Mucosa of stomach (tissue), 1 donor: ENCODE data around the gene ANO10.

ENCODE experiments used
- H3K27me3 ChIP-seq: one replicate; pipeline ENCODE4 v1.7.0; 2013; ENCODE audit warnings: mild to moderate bottlenecking, low read length; ENCODE audit not compliant: control insufficient read depth, insufficient read depth
- H3K36me3 ChIP-seq: one replicate; pipeline ENCODE4 v1.7.0; 2013; ENCODE audit warnings: low read length; ENCODE audit not compliant: control insufficient read depth, insufficient read depth
- H3K4me1 ChIP-seq: one replicate; pipeline ENCODE4 v1.7.0; 2013; ENCODE audit warnings: mild to moderate bottlenecking, low read length; ENCODE audit not compliant: control insufficient read depth, insufficient read depth
- H3K4me3 ChIP-seq: one replicate; pipeline ENCODE4 v1.7.0; 2013; ENCODE audit warnings: low read length
- H3K9ac ChIP-seq: one replicate; pipeline ENCODE4 v1.7.0; 2013; ENCODE audit warnings: mild to moderate bottlenecking, low read length, moderate library complexity
- H3K9me3 ChIP-seq: one replicate; pipeline ENCODE4 v1.7.0; 2013; ENCODE audit warnings: mild to moderate bottlenecking, low read length, moderate library complexity; ENCODE audit not compliant: control insufficient read depth
- donor health status: Pancreatic carcinoma.

ANO10 gene

GRCh38 chr3:43370293-43370980 lies 251.4 kb downstream of the ANO10 start:
- Histone ChIP-seq H3K4me1 (peaks cover 14% of the 10 kb centered on the region), H3K27me3 (no peaks in the 10 kb centered on the region), H3K36me3 (no peaks in the 10 kb centered on the region), H3K9ac (no peak overlapping the region), H3K4me3 (no peak overlapping the region), H3K9me3 (no peaks in the 10 kb centered on the region)

- Histone ChIP-seq H3K27me3 (no peaks in the 10 kb centered on the region), H3K36me3 (no peaks in the 10 kb centered on the region), H3K4me3 (no peak overlapping the region), H3K9me3 (no peaks in the 10 kb centered on the region), H3K4me1 (peaks cover 14% of the 10 kb centered on the region), H3K9ac (no peak overlapping the region)
These were observed 252.2 kb downstream of the ANO10 start for GRCh38 chr3:43369404-43370292.

GRCh38 chr3:43366885-43367284 lies 254.9 kb downstream of the ANO10 start:
- peaks cover 17% of the 10 kb centered on the region for H3K4me1 ChIP-seq
- no peaks in the 10 kb centered on the region for H3K27me3 ChIP-seq
- no peak overlapping the region for H3K9ac ChIP-seq
- H3K36me3 ChIP-seq: no peaks in the 10 kb centered on the region
- H3K4me3 ChIP-seq: no peak overlapping the region
- no peaks in the 10 kb centered on the region for H3K9me3 ChIP-seq

GRCh38 chr3:43366481-43366880 lies 255.3 kb downstream of the ANO10 start:
- no peak overlapping the region for H3K4me3 ChIP-seq
- no peak overlapping the region for H3K9ac ChIP-seq
- H3K27me3 ChIP-seq: no peaks in the 10 kb centered on the region
- H3K9me3 ChIP-seq: no peaks in the 10 kb centered on the region
- peaks cover 17% of the 10 kb centered on the region for H3K4me1 ChIP-seq
- no peaks in the 10 kb centered on the region for H3K36me3 ChIP-seq

GRCh38 chr3:43365601-43366305 lies 256.1 kb downstream of the ANO10 start:
- Histone ChIP-seq H3K4me3 (no peak overlapping the region), H3K9me3 (no peaks in the 10 kb centered on the region), H3K36me3 (no peaks in the 10 kb centered on the region), H3K27me3 (no peaks in the 10 kb centered on the region), H3K4me1 (peaks cover 17% of the 10 kb centered on the region), H3K9ac (no peak overlapping the region)

GRCh38 chr3:43364926-43365325 lies 256.9 kb downstream of the ANO10 start:
- H3K27me3 ChIP-seq: no peaks in the 10 kb centered on the region
- no peaks in the 10 kb centered on the region for H3K36me3 ChIP-seq
- no peak overlapping the region for H3K9ac ChIP-seq
- H3K4me3 ChIP-seq: no peak overlapping the region
- no peaks in the 10 kb centered on the region for H3K9me3 ChIP-seq
- peaks cover 17% of the 10 kb centered on the region for H3K4me1 ChIP-seq

- Histone ChIP-seq H3K4me1 (peaks cover 17% of the 10 kb centered on the region), H3K9me3 (no peaks in the 10 kb centered on the region), H3K4me3 (no peak overlapping the region), H3K36me3 (no peaks in the 10 kb centered on the region), H3K9ac (no peak overlapping the region), H3K27me3 (no peaks in the 10 kb centered on the region)
These were observed 257.3 kb downstream of the ANO10 start for GRCh38 chr3:43364494-43364893.

- H3K4me3 ChIP-seq: no peak overlapping the region
- no peaks in the 10 kb centered on the region for H3K27me3 ChIP-seq
- H3K4me1 ChIP-seq: peaks cover 17% of the 10 kb centered on the region
- no peaks in the 10 kb centered on the region for H3K9me3 ChIP-seq
- no peak overlapping the region for H3K9ac ChIP-seq
- H3K36me3 ChIP-seq: no peaks in the 10 kb centered on the region
These were observed 258.1 kb downstream of the ANO10 start for GRCh38 chr3:43363621-43364266.

- H3K9ac ChIP-seq: no peak overlapping the region
These were observed 258.9 kb downstream of the ANO10 start for GRCh38 chr3:43362961-43363360.

GRCh38 chr3:43362183-43362582 lies 259.6 kb downstream of the ANO10 start:
- Histone ChIP-seq H3K36me3 (no peaks in the 10 kb centered on the region), H3K9ac (no peak overlapping the region), H3K4me3 (no peak overlapping the region), H3K4me1 (peaks cover 17% of the 10 kb centered on the region), H3K9me3 (no peaks in the 10 kb centered on the region), H3K27me3 (no peaks in the 10 kb centered on the region)

More at GRCh38 chr3:43362961-43363360, 258.9 kb downstream of the ANO10 start:
- H3K4me1 ChIP-seq: peaks cover 17% of the 10 kb centered on the region
- H3K36me3 ChIP-seq: no peaks in the 10 kb centered on the region
- H3K4me3 ChIP-seq: no peak overlapping the region
- H3K27me3 ChIP-seq: no peaks in the 10 kb centered on the region
- H3K9me3 ChIP-seq: no peaks in the 10 kb centered on the region

- no peaks in the 10 kb centered on the region for H3K27me3 ChIP-seq
- H3K4me1 ChIP-seq: peaks cover 8% of the 10 kb centered on the region
- no peaks in the 10 kb centered on the region for H3K9me3 ChIP-seq
- H3K4me3 ChIP-seq: no peak overlapping the region
- no peak overlapping the region for H3K9ac ChIP-seq
- no peaks in the 10 kb centered on the region for H3K36me3 ChIP-seq
These were observed 260.7 kb downstream of the ANO10 start for GRCh38 chr3:43361077-43361476.
